Mesenchymal stem cell (in vitro differentiated cells and primary cell): ENCODE data around the gene EVC.

ENCODE experiments used
- DNase-seq: peaks from one replicate; pipeline ENCODE4 v3.0.0-alpha.2; 2013
- H2AFZ ChIP-seq: one replicate; pipeline ENCODE4 v1.6.1; 2013; ENCODE audit warnings: low read depth, mild to moderate bottlenecking, control low read depth, inconsistent platforms, low read length, moderate library complexity
- H2AK5ac ChIP-seq: 2 replicates; pipeline ENCODE4 v1.6.1; 2013; ENCODE audit warnings: low read length, moderate library complexity, mild to moderate bottlenecking, inconsistent platforms; ENCODE audit not compliant: severe bottlenecking
- H2BK120ac ChIP-seq: one replicate; pipeline ENCODE4 v1.6.1; 2013; ENCODE audit warnings: low read depth, mild to moderate bottlenecking, inconsistent platforms, low read length, moderate library complexity
- H2BK12ac ChIP-seq, 2 experiments: one replicate each; pipeline ENCODE4 v1.6.1; 2013; ENCODE audit warnings: inconsistent platforms in 2 of 2, low read length in 2 of 2, mild to moderate bottlenecking in 2 of 2, moderate library complexity in 2 of 2, control low read depth in 1 of 2
- H2BK15ac ChIP-seq: one replicate; pipeline ENCODE4 v1.6.1; 2013; ENCODE audit warnings: mild to moderate bottlenecking, low read depth, inconsistent platforms; ENCODE audit not compliant: poor library complexity, severe bottlenecking
- H2BK5ac ChIP-seq: 2 replicates; pipeline ENCODE4 v1.6.1; 2013; ENCODE audit warnings: low read depth, mild to moderate bottlenecking, low read length, control low read depth, inconsistent platforms; ENCODE audit not compliant: poor library complexity, severe bottlenecking
- H3K14ac ChIP-seq, 2 experiments: one replicate each; pipeline ENCODE4 v1.6.1; 2013; ENCODE audit warnings: inconsistent platforms in 2 of 2, low read length in 2 of 2, control low read depth in 1 of 2, mild to moderate bottlenecking in 1 of 2, moderate library complexity in 1 of 2
- H3K18ac ChIP-seq, 2 experiments: one replicate each; pipeline ENCODE4 v1.6.1; 2013; ENCODE audit warnings: inconsistent platforms in 2 of 2, low read length in 2 of 2, control low read depth in 1 of 2, low read depth in 1 of 2, mild to moderate bottlenecking in 1 of 2
- H3K23ac ChIP-seq, 2 experiments: one replicate each; pipeline ENCODE4 v1.6.1; 2013; ENCODE audit warnings: inconsistent platforms in 2 of 2, low read length in 2 of 2, mild to moderate bottlenecking in 2 of 2, moderate library complexity in 2 of 2, control low read depth in 1 of 2
- H3K27ac ChIP-seq: 2 replicates; pipeline ENCODE4 v1.5.1; 2013; ENCODE audit warnings: mild to moderate bottlenecking, moderate library complexity, low read length, control low read depth, inconsistent platforms; ENCODE audit not compliant: poor library complexity, severe bottlenecking
- H3K27me3 ChIP-seq, 2 experiments: 2 replicates each; pipeline versions ENCODE4 v1.6.1 to v1.7.0; 2013; ENCODE audit warnings: low read length in 2 of 2, mild to moderate bottlenecking in 2 of 2, moderate library complexity in 2 of 2, control low read depth in 1 of 2, inconsistent platforms in 1 of 2; ENCODE audit not compliant: control insufficient read depth in 1 of 2, insufficient read depth in 1 of 2
- H3K36me3 ChIP-seq, 2 experiments: 2 replicates each; pipeline versions ENCODE4 v1.6.1 to v1.7.0; 2013; ENCODE audit warnings: low read length in 2 of 2, control low read depth in 1 of 2, inconsistent platforms in 1 of 2, low read depth in 1 of 2, mild to moderate bottlenecking in 1 of 2; ENCODE audit not compliant: insufficient read depth in 2 of 2, control insufficient read depth in 1 of 2
- H3K4ac ChIP-seq, 2 experiments: one replicate each; pipeline ENCODE4 v1.6.1; 2013; ENCODE audit warnings: inconsistent platforms in 2 of 2, low read length in 2 of 2, mild to moderate bottlenecking in 2 of 2, moderate library complexity in 2 of 2, control low read depth in 1 of 2, low read depth in 1 of 2
- H3K4me1 ChIP-seq: 2 replicates; pipeline ENCODE4 v1.6.1; 2013; ENCODE audit warnings: low read depth, low read length, control low read depth; ENCODE audit not compliant: control insufficient read depth, insufficient read depth
- H3K4me2 ChIP-seq: 2 replicates; pipeline ENCODE4 v1.6.1; 2013; ENCODE audit warnings: low read length, mild to moderate bottlenecking, inconsistent platforms; ENCODE audit not compliant: poor library complexity, severe bottlenecking
- H3K4me3 ChIP-seq, 2 experiments: 2 replicates each; pipeline versions ENCODE4 v1.5.1 to v1.7.0; 2013; ENCODE audit warnings: low read length in 2 of 2, mild to moderate bottlenecking in 2 of 2, control low read depth in 1 of 2, low read depth in 1 of 2; ENCODE audit not compliant: insufficient read depth in 1 of 2
- H3K79me1 ChIP-seq: replicated peaks from 2 replicates; pipeline ENCODE4 v1.6.1; 2013; ENCODE audit warnings: mild to moderate bottlenecking, control low read depth, low read length, inconsistent platforms; ENCODE audit not compliant: poor library complexity, severe bottlenecking
- H3K9ac ChIP-seq: 2 replicates; pipeline ENCODE4 v1.7.0; 2013; ENCODE audit warnings: mild to moderate bottlenecking, low read length, moderate library complexity
- H3K9me3 ChIP-seq: 2 replicates; pipeline ENCODE4 v1.7.0; 2013; ENCODE audit warnings: mild to moderate bottlenecking, low read length; ENCODE audit not compliant: control insufficient read depth
- H4K8ac ChIP-seq: one replicate; pipeline ENCODE4 v1.6.1; 2013; ENCODE audit warnings: inconsistent platforms, mild to moderate bottlenecking, low read length, moderate library complexity
- H4K91ac ChIP-seq: one replicate; pipeline ENCODE4 v1.6.1; 2013; ENCODE audit warnings: mild to moderate bottlenecking, low read length, inconsistent platforms
- WGBS: methylation state at CpG from one replicate; pipeline ENCODE4 v1.1.7; 2013; ENCODE audit warnings: mixed read lengths; 5-methylcytosine and 5-hydroxymethylcytosine counted together

Gene EVC

GRCh38 chr4:5755161-5755560 lies 44.2 kb downstream of the EVC start:
- Histone ChIP-seq H2AFZ (no peak overlapping the region), H4K91ac (no peak overlapping the region), H3K4me3 (no peak overlapping the region), H3K18ac (no peak overlapping the region), H2BK15ac (no peak overlapping the region), H3K27ac (no peak overlapping the region), H2AK5ac (no peak overlapping the region), H2BK120ac (no peak overlapping the region), H3K27me3 (no peaks in the 10 kb centered on the region), H3K4me2 (no peak overlapping the region), H2BK12ac (peak overlapping the region in 1 of 2 experiments; percentile 16), H3K9me3 (peaks cover 6% of the 10 kb centered on the region), H3K14ac (no peak overlapping the region), H3K4ac (no peak overlapping the region), H3K4me1 (peaks cover 53% of the 10 kb centered on the region), H4K8ac (no peak overlapping the region), H3K79me1 (peaks cover 23% of the 10 kb centered on the region), H2BK5ac (no peak overlapping the region), H3K23ac (no peak overlapping the region), H3K9ac (peak overlapping the region; percentile 9), H3K36me3 (peaks cover 66 to 84% of the 10 kb centered on the region in 2 experiments)
- DNase-seq = no peak
- 93% methylated on average over 8 of the region's 16 CpGs for WGBS

GRCh38 chr4:5755679-5756078 lies 44.7 kb downstream of the EVC start:
- Histone ChIP-seq H2AFZ (no peak overlapping the region), H3K27me3 (no peaks in the 10 kb centered on the region), H3K4me1 (peaks cover 53% of the 10 kb centered on the region), H3K18ac (no peak overlapping the region), H2BK120ac (no peak overlapping the region), H3K9ac (peak overlapping the region; percentile 9), H2BK15ac (no peak overlapping the region), H3K4ac (no peak overlapping the region), H2AK5ac (peak overlapping the region; percentile 65), H3K14ac (no peak overlapping the region), H4K91ac (peak overlapping the region; percentile 52), H2BK5ac (no peak overlapping the region), H2BK12ac (peak overlapping the region in 1 of 2 experiments; percentile 15), H3K23ac (no peak overlapping the region), H3K36me3 (peaks cover 66 to 84% of the 10 kb centered on the region in 2 experiments), H3K4me3 (no peak overlapping the region), H3K4me2 (no peak overlapping the region), H3K79me1 (peaks cover 24% of the 10 kb centered on the region), H4K8ac (no peak overlapping the region), H3K27ac (no peak overlapping the region), H3K9me3 (peaks cover 6% of the 10 kb centered on the region)
- no peak for DNase-seq
- 95% methylated on average over 7 of the region's 7 CpGs for WGBS

- Histone ChIP-seq H2BK12ac (peak overlapping the region in 1 of 2 experiments; percentile 37), H3K18ac (no peak overlapping the region), H3K27ac (no peak overlapping the region), H2AK5ac (no peak overlapping the region), H3K14ac (no peak overlapping the region), H2BK15ac (no peak overlapping the region), H3K9me3 (peaks cover 6% of the 10 kb centered on the region), H3K27me3 (no peaks in the 10 kb centered on the region), H3K79me1 (peaks cover 29% of the 10 kb centered on the region), H2BK5ac (no peak overlapping the region), H2BK120ac (no peak overlapping the region), H2AFZ (no peak overlapping the region), H4K8ac (no peak overlapping the region), H3K4me3 (no peak overlapping the region), H3K36me3 (peaks cover 66 to 83% of the 10 kb centered on the region in 2 experiments), H3K4me1 (peaks cover 50% of the 10 kb centered on the region), H3K4me2 (no peak overlapping the region), H4K91ac (no peak overlapping the region), H3K23ac (no peak overlapping the region), H3K4ac (no peak overlapping the region), H3K9ac (no peak overlapping the region)
- WGBS = 99% methylated on average over 7 of the region's 9 CpGs
- no peak for DNase-seq
Observed at GRCh38 chr4:5756271-5756670, 45.3 kb downstream of the EVC start.

- H2AFZ ChIP-seq = no peak overlapping the region
- 95% methylated on average over 7 of the region's 7 CpGs for WGBS
- no peak overlapping the region for H4K8ac ChIP-seq
Observed at GRCh38 chr4:5757091-5757490, 46.1 kb downstream of the EVC start.

More at GRCh38 chr4:5757091-5757490, 46.1 kb downstream of the EVC start:
- H2BK5ac ChIP-seq = no peak overlapping the region
- peak overlapping the region in 1 of 2 experiments; percentile 46 for H2BK12ac ChIP-seq
- no peak overlapping the region for H3K9ac ChIP-seq
- no peak overlapping the region for H2BK120ac ChIP-seq
- no peak for DNase-seq
- no peak overlapping the region for H4K91ac ChIP-seq
- peaks cover 26% of the 10 kb centered on the region for H3K79me1 ChIP-seq
- no peak overlapping the region for H3K4me2 ChIP-seq
- H3K27me3 ChIP-seq = no peaks in the 10 kb centered on the region
- H3K27ac ChIP-seq = no peak overlapping the region
- no peak overlapping the region for H3K18ac ChIP-seq
- peak overlapping the region in 1 of 2 experiments; percentile 10 for H3K4ac ChIP-seq
- H3K9me3 ChIP-seq = peaks cover 6% of the 10 kb centered on the region
- H2BK15ac ChIP-seq = peak overlapping the region; percentile 6
- no peak overlapping the region for H3K4me3 ChIP-seq
- peak overlapping the region; percentile 54 for H2AK5ac ChIP-seq
- no peak overlapping the region for H3K23ac ChIP-seq
- H3K36me3 ChIP-seq = peaks cover 62 to 79% of the 10 kb centered on the region in 2 experiments
- peaks cover 42% of the 10 kb centered on the region for H3K4me1 ChIP-seq
- no peak overlapping the region for H3K14ac ChIP-seq
